ENCODE results near the gene NDUFC2. TPM values are rescaled to one million over a fixed set of nuclear protein-coding genes. Genes with fewer than 3 reads are reported as not detected.
A peak's percentile ranks its signal among the peaks of the same experiment; 100 is the strongest.
"Not testable (repeated sequence)": the region's sequence is repeated elsewhere in the genome, so short reads cannot be mapped to it uniquely, and the experiment has no call there.

Gene NDUFC2
- total and polyA plus RNA-seq, 3 donors from 2014 or later, result 94.7 to 210 (median 105) TPM

- intact Hi-C loops (cut with DNase I; ENCODE audit: low total_unique reads), result no loop called here
- 94 to 95% methylated on average over 14 of the region's 14 CpGs for WGBS, 2 donors
Observed at GRCh38 chr11:78041843-78042440, 37.7 kb downstream of the NDUFC2 start.

DNA sequence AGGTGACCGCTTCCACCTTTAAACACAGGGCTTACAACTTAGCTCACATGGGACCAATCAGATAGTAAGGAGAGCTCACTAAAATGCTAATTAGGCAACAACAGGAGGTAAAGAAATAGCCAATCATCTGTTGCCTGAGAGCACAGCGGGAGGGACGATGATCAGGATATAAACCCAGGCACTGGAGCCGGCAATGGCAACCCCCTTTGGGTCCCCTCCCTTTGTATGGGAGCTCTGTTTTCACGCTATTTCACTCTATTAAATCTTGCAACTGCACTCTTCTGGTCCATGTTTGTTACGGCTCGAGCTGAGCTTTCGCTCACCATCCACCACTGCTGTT is 38.3 kb downstream of the NDUFC2 start:
- peaks cover 14% of the 10 kb centered on the region for H3K4me1 ChIP-seq
- H3K9me3 ChIP-seq; H3K4me3 ChIP-seq; H3K27ac ChIP-seq; intact Hi-C loops (cut with DNase I; ENCODE audit: low total_unique reads); H3K36me3 ChIP-seq (ENCODE audit: low read depth, missing control alignments); H3K27me3 ChIP-seq; DNase-seq: not testable (repeated sequence)
- WGBS, 2 donors, result 95% methylated on average over 8 of the region's 8 CpGs

More at GRCh38 chr11:78041843-78042440, 37.7 kb downstream of the NDUFC2 start:
- H3K4me1 ChIP-seq, result peaks cover 14% of the 10 kb centered on the region
- no peak for TF ChIP-seq POLR2A (IDR thresholded peaks at IDR 0.05)
- TF ChIP-seq, protein P1, sequence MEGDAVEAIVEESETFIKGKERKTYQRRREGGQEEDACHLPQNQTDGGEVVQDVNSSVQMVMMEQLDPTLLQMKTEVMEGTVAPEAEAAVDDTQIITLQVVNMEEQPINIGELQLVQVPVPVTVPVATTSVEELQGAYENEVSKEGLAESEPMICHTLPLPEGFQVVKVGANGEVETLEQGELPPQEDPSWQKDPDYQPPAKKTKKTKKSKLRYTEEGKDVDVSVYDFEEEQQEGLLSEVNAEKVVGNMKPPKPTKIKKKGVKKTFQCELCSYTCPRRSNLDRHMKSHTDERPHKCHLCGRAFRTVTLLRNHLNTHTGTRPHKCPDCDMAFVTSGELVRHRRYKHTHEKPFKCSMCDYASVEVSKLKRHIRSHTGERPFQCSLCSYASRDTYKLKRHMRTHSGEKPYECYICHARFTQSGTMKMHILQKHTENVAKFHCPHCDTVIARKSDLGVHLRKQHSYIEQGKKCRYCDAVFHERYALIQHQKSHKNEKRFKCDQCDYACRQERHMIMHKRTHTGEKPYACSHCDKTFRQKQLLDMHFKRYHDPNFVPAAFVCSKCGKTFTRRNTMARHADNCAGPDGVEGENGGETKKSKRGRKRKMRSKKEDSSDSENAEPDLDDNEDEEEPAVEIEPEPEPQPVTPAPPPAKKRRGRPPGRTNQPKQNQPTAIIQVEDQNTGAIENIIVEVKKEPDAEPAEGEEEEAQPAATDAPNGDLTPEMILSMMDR (IDR thresholded peaks at IDR 0.05), result no peak
- H3K9me3 ChIP-seq, result no peaks in the 10 kb centered on the region
- H3K36me3 ChIP-seq (ENCODE audit: low read depth, missing control alignments), result no peaks in the 10 kb centered on the region
- DNase-seq, result no peak
- no peak overlapping the region for H3K27ac ChIP-seq
- no peaks in the 10 kb centered on the region for H3K27me3 ChIP-seq
- H3K4me3 ChIP-seq, result no peak overlapping the region

DNA sequence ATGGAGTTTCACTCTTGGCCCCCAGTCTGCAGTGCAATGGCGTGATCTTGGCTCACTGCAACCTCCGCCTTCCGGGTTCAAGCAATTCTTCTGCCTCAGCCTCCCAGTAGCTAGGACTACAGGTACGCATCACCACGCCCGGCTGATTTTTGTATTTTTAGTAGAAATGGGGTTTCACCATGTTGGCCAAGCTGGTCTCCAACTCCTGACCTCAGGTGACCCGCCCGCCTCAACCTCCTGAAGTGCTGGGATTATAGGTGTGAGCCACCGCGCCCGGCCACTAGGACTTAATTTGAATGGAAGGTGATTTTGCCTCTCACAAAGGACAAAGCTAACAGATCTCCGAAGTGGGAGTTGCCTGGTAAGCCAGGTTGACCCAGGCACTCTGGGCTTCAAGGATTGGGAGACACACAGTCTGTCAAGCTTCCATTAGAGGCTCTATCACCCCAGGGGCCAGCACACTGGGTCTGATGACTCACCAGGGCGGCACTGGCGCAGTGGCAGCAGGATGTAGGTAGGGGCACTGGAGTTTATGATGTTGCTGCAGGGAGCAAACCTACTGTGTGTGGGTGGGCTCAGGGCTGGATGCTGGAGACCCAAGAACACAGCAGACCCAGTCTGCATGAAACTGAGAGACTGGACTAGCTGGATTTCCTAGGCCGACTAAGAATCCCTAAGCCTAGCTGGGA is 38.8 kb downstream of the NDUFC2 start:
- 93 to 94% methylated on average over 12 to 15 of the region's 15 CpGs for WGBS, 2 donors
- TF ChIP-seq, protein P1 (IDR thresholded peaks at IDR 0.05), result no peak
- TF ChIP-seq POLR2A (IDR thresholded peaks at IDR 0.05), result no peak
- Histone ChIP-seq H3K4me3 (no peak overlapping the region), H3K27me3 (no peaks in the 10 kb centered on the region), H3K4me1 (peaks cover 13% of the 10 kb centered on the region), H3K27ac (no peak overlapping the region), H3K9me3 (no peaks in the 10 kb centered on the region), H3K36me3 (ENCODE audit: low read depth, missing control alignments) (no peaks in the 10 kb centered on the region)
- intact Hi-C loops (cut with DNase I; ENCODE audit: low total_unique reads), result no loop called here
- DNase-seq, result no peak

- intact Hi-C loops (cut with DNase I; ENCODE audit: low total_unique reads), result no loop called here
- Histone ChIP-seq H3K9me3 (no peaks in the 10 kb centered on the region), H3K4me3 (no peak overlapping the region), H3K4me1 (peaks cover 7% of the 10 kb centered on the region), H3K27me3 (no peaks in the 10 kb centered on the region), H3K36me3 (ENCODE audit: low read depth, missing control alignments) (no peaks in the 10 kb centered on the region), H3K27ac (peak overlapping the region in 1 of 2 donors; percentile 44)
- peak; percentile 68 for DNase-seq
- 30 to 39% methylated on average over 7 of the region's 7 CpGs for WGBS, 2 donors
- no peak for TF ChIP-seq POLR2A (IDR thresholded peaks at IDR 0.05)
- TF ChIP-seq, protein P1 (IDR thresholded peaks at IDR 0.05), result no peak
Observed at GRCh38 chr11:78039919-78040671, 39.6 kb downstream of the NDUFC2 start.

DNA sequence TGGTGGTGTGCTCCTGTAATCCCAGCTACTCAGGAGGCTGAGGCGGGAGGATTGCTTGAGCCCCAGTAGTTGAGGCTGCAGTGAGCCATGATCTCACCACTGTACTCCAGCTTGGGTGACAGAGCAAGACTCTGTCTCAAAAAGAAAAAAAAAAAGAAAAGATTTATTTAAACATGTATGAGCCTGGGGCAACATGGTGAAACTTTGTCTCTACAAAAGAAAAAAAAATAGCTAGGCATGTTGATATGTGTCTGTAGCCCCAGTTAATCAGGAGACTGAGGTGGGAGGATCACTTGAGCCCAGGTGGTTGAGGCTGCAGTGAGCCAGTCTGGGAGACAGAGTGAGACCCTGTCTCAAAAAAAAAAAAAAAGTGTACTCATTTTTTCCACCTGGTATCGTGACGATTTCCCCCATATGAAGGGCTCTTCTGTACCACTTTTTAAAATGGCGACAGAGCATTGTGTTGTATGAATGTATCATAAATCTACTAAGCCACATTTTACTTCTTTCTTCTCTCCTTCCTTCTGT is 40.2 kb downstream of the NDUFC2 start:
- H3K9me3 ChIP-seq, result no peaks in the 10 kb centered on the region
- no peak for DNase-seq
- intact Hi-C loops (cut with DNase I; ENCODE audit: low total_unique reads), result no loop called here
- H3K4me1 ChIP-seq, result peaks cover 7% of the 10 kb centered on the region
- TF ChIP-seq, protein P1 (IDR thresholded peaks at IDR 0.05), result no peak
- TF ChIP-seq POLR2A (IDR thresholded peaks at IDR 0.05), result no peak
- peak overlapping the region in 1 of 2 donors; percentile 44 for H3K27ac ChIP-seq
- H3K27me3 ChIP-seq, result no peaks in the 10 kb centered on the region
- H3K36me3 ChIP-seq (ENCODE audit: low read depth, missing control alignments), result no peaks in the 10 kb centered on the region
- no peak overlapping the region for H3K4me3 ChIP-seq
- 87% methylated on average over 4 of the region's 4 CpGs for WGBS, 2 donors

Measured in testis (tissue), 3 donors.